H1 (cell line): Measurements from ENCODE around the gene TP73. TPM values are rescaled to one million over a fixed set of nuclear protein-coding genes. Genes with fewer than 3 reads are reported as not detected.

Experiments used
- CTCF ChIA-PET: fragments of 300-600 bp; sonication (Branson Sonifier 250); formaldehyde crosslinking; loops from one replicate; lab custom pipeline; 2021; ENCODE audit not compliant: partially characterized antibody; lab: Charles Lee
- POLR2A ChIA-PET: fragments of 300-600 bp; sonication (Branson Sonifier 250); formaldehyde crosslinking; loops from one replicate; lab custom pipeline; 2021; ENCODE audit warnings: inconsistent platforms; ENCODE audit not compliant: partially characterized antibody; lab: Charles Lee
- DNase-seq, 2 experiments: peaks; one replicate each; pipeline versions ENCODE4 v3.0.0 to v3.0.0-alpha.2; 2010 to 2022; ENCODE audit warnings: low spot score in 2 of 2, low read depth in 1 of 2, mixed read lengths in 1 of 2
- FAIRE-seq: peaks from 2 replicates; lab custom pipeline; 2011; peaks lifted over from hg19 to GRCh38; lab: Jason Lieb, UNC
- H2AFZ ChIP-seq: 2 replicates; pipeline ENCODE4 v1.8.1; 2012; ENCODE audit warnings: low read length, inconsistent platforms
- H2AK5ac ChIP-seq: 2 replicates; pipeline ENCODE4 v1.6.1; 2013; ENCODE audit warnings: low read depth, low read length
- H2BK120ac ChIP-seq: replicated peaks from 2 replicates; pipeline ENCODE3; 2013; ENCODE audit warnings: low read depth, low read length, inconsistent platforms
- H2BK12ac ChIP-seq: 2 replicates; pipeline ENCODE4 v1.6.1; 2013; ENCODE audit warnings: low read depth, low read length
- H2BK15ac ChIP-seq: 2 replicates; pipeline ENCODE4 v1.6.1; 2013; ENCODE audit warnings: low read length
- H2BK20ac ChIP-seq: 2 replicates; pipeline ENCODE4 v1.6.1; 2013; ENCODE audit warnings: low read length
- H2BK5ac ChIP-seq: 2 replicates; pipeline ENCODE4 v1.6.1; 2013; ENCODE audit warnings: low read depth, low read length
- H3K14ac ChIP-seq: 2 replicates; pipeline ENCODE4 v1.6.1; 2013; ENCODE audit warnings: inconsistent platforms; ENCODE audit not compliant: insufficient read length
- H3K18ac ChIP-seq: 2 replicates; pipeline ENCODE4 v1.6.1; 2013; ENCODE audit warnings: low read length; ENCODE audit errors: extremely low read depth
- H3K23ac ChIP-seq: 2 replicates; pipeline ENCODE4 v1.6.1; 2013; ENCODE audit warnings: inconsistent platforms; ENCODE audit not compliant: insufficient read length
- H3K23me2 ChIP-seq: 2 replicates; pipeline ENCODE4 v1.6.1; 2013; ENCODE audit warnings: low read depth, low read length
- H3K27ac ChIP-seq: 2 replicates; pipeline ENCODE4 v1.6.1; 2011; ENCODE audit warnings: low read depth, low read length, inconsistent platforms
- H3K27me3 ChIP-seq, 4 experiments: replicated peaks in 1 of 4; 1 replicate in 1 of 4; 2 replicates in 3 of 4; pipeline versions ENCODE4 v1.6.1 to v1.8.1; 2011 to 2013; ENCODE audit warnings: low read length in 3 of 4, mild to moderate bottlenecking in 3 of 4, inconsistent platforms in 2 of 4, mixed read lengths in 2 of 4, moderate library complexity in 1 of 4; ENCODE audit not compliant: control insufficient read depth in 3 of 4, insufficient read depth in 3 of 4; ENCODE audit errors: extremely low read depth in 1 of 4
- H3K36me3 ChIP-seq, 4 experiments: 2 replicates each; pipeline versions ENCODE4 v1.6.1 to v1.8.1; 2011 to 2013; ENCODE audit warnings: mild to moderate bottlenecking in 4 of 4, low read length in 3 of 4, moderate library complexity in 2 of 4, control low read depth in 1 of 4, inconsistent platforms in 1 of 4; ENCODE audit not compliant: insufficient read depth in 4 of 4, control insufficient read depth in 2 of 4
- H3K4ac ChIP-seq: replicated peaks from 2 replicates; pipeline ENCODE3; 2013; ENCODE audit warnings: low read length, low read depth, mixed read lengths, inconsistent platforms; ENCODE audit not compliant: insufficient read length
- H3K4me1 ChIP-seq, 4 experiments: replicated peaks in 1 of 4; 1 replicate in 1 of 4; 2 replicates in 3 of 4; pipeline versions ENCODE4 v1.6.1 to v1.8.1; 2011 to 2013; ENCODE audit warnings: low read length in 3 of 4, inconsistent platforms in 2 of 4, mixed read lengths in 1 of 4; ENCODE audit not compliant: insufficient read depth in 4 of 4, control insufficient read depth in 3 of 4
- H3K4me2 ChIP-seq, 2 experiments: 2 replicates each; pipeline versions ENCODE4 v1.6.1 to v1.8.1; 2011 to 2013; ENCODE audit warnings: low read depth in 2 of 2, low read length in 2 of 2, control low read depth in 1 of 2, inconsistent platforms in 1 of 2, mild to moderate bottlenecking in 1 of 2; ENCODE audit not compliant: insufficient read depth in 1 of 2
- H3K4me3 ChIP-seq, 4 experiments: fragments of 200-600, 300-600 bp in 1 of 4; sonication (generic), shearing (Covaris generic), sonication (Bioruptor Twin) in 1 of 4; 2 replicates each; pipeline versions ENCODE4 v1.5.1 to v1.8.1; 2011 to 2016; ENCODE audit warnings: low read length in 4 of 4, low read depth in 3 of 4, control low read depth in 2 of 4, inconsistent platforms in 2 of 4, mild to moderate bottlenecking in 2 of 4, mixed read lengths in 1 of 4, moderate library complexity in 1 of 4; ENCODE audit not compliant: insufficient read depth in 2 of 4; ENCODE audit errors: extremely low read depth in 1 of 4
- H3K56ac ChIP-seq: replicated peaks from 2 replicates; pipeline ENCODE3; 2013; ENCODE audit warnings: low read depth, mild to moderate bottlenecking, mixed read lengths, low read length, inconsistent platforms; ENCODE audit not compliant: insufficient read length
- H3K79me1 ChIP-seq: 2 replicates; pipeline ENCODE4 v1.6.1; 2013; ENCODE audit warnings: low read depth, low read length, control low read depth
- H3K79me2 ChIP-seq, 2 experiments: 2 replicates each; pipeline versions ENCODE4 v1.6.1 to v1.8.1; 2012 to 2013; ENCODE audit warnings: low read length in 2 of 2, mild to moderate bottlenecking in 2 of 2, inconsistent platforms in 1 of 2; ENCODE audit not compliant: insufficient read depth in 2 of 2, control insufficient read depth in 1 of 2
- H3K9ac ChIP-seq, 4 experiments: replicated peaks in 1 of 4; 1 replicate in 1 of 4; 2 replicates in 3 of 4; pipeline versions ENCODE4 v1.6.1 to v1.8.1; 2011 to 2013; ENCODE audit warnings: low read depth in 3 of 4, low read length in 3 of 4, control low read depth in 2 of 4, mild to moderate bottlenecking in 2 of 4, moderate library complexity in 2 of 4, inconsistent platforms in 1 of 4; ENCODE audit errors: extremely low read depth in 1 of 4
- H3K9me3 ChIP-seq, 2 experiments: 2 replicates each; pipeline versions ENCODE4 v1.6.1 to v1.8.1; 2012 to 2013; ENCODE audit warnings: mild to moderate bottlenecking in 2 of 2, moderate library complexity in 2 of 2, control low read depth in 1 of 2, inconsistent platforms in 1 of 2, low read depth in 1 of 2, low read length in 1 of 2, mixed read lengths in 1 of 2; ENCODE audit not compliant: insufficient read depth in 2 of 2
- H4K20me1 ChIP-seq, 2 experiments: replicated peaks in 1 of 2; 2 replicates each; pipeline versions ENCODE3 to v1.8.1; 2011 to 2013; ENCODE audit warnings: inconsistent platforms in 2 of 2, low read length in 2 of 2, mild to moderate bottlenecking in 1 of 2; ENCODE audit not compliant: insufficient read depth in 2 of 2, control insufficient read depth in 1 of 2
- H4K5ac ChIP-seq: 2 replicates; pipeline ENCODE4 v1.6.1; 2013; ENCODE audit warnings: low read length, low read depth, mixed read lengths, inconsistent platforms; ENCODE audit not compliant: insufficient read length
- H4K8ac ChIP-seq: 2 replicates; pipeline ENCODE4 v1.8.0; 2013; ENCODE audit warnings: mild to moderate bottlenecking, moderate library complexity, low read length, inconsistent platforms; ENCODE audit not compliant: insufficient read depth; ENCODE audit errors: extremely low read depth
- H4K91ac ChIP-seq: replicated peaks from 2 replicates; pipeline ENCODE3; 2013; ENCODE audit warnings: low read length, mixed read lengths, inconsistent platforms; ENCODE audit not compliant: insufficient read length
- BCL11A ChIP-seq, 2 experiments: IDR thresholded peaks; one replicate each; pipeline ENCODE4 v1.6.1; 2011; ENCODE audit warnings: low read depth in 2 of 2, low read length in 2 of 2, mild to moderate bottlenecking in 2 of 2
- CBX5 ChIP-seq: fragments of 300-800, 300-1000 bp; sonication (generic); IDR thresholded peaks from 2 replicates; pipeline ENCODE4 v1.7.1; 2016; ENCODE audit warnings: antibody characterized with exemption, low read length, low read depth
- CHD2 ChIP-seq: IDR thresholded peaks from 2 replicates; pipeline ENCODE4 v1.6.1; 2012; ENCODE audit warnings: low read length, improper control_type of control experiment
- EP300 ChIP-seq, 2 experiments: IDR thresholded peaks; 1 replicate in 1 of 2; 2 replicates in 1 of 2; pipeline ENCODE4 v1.6.1; 2011 to 2012; ENCODE audit warnings: low read depth in 2 of 2, low read length in 2 of 2, mild to moderate bottlenecking in 2 of 2, borderline replicate concordance in 1 of 2, inconsistent platforms in 1 of 2, moderate library complexity in 1 of 2
- KDM1A ChIP-seq: fragments of 200-600, 300-600 bp; sonication (generic); IDR thresholded peaks from 2 replicates; pipeline ENCODE4 v1.7.1; 2016; ENCODE audit warnings: mild to moderate bottlenecking, low read length, borderline replicate concordance
- PHF8 ChIP-seq: fragments of 200-600 bp; sonication (generic); conservative IDR thresholded peaks from 2 replicates; pipeline ENCODE4 v1.7.1; 2012; ENCODE audit warnings: low read depth, mild to moderate bottlenecking, inconsistent platforms, low read length, moderate library complexity
- SIRT6 ChIP-seq: IDR thresholded peaks from one replicate; pipeline ENCODE4 v1.7.1; 2012; ENCODE audit warnings: low read length, inconsistent platforms
- TAF1 ChIP-seq: IDR thresholded peaks from 2 replicates; pipeline ENCODE4 v1.6.1; 2011; ENCODE audit warnings: mild to moderate bottlenecking, low read depth, low read length
- WGBS, 2 experiments: shearing (Covaris generic) in 1 of 2; methylation state at CpG; one replicate each; pipeline versions ENCODE4 v1.1.6 to v1.1.7; 2013 to 2015; ENCODE audit warnings: low lambda C conversion rate in 2 of 2, mixed read lengths in 2 of 2, inconsistent platforms in 1 of 2, low coverage in 1 of 2, missing lambda C conversion rate in 1 of 2; ENCODE audit not compliant: insufficient replicate concordance in 2 of 2, insufficient coverage in 1 of 2, insufficient read length in 1 of 2; ENCODE audit errors: extremely low coverage in 1 of 2, missing lambda C conversion rate in 1 of 2; 5-methylcytosine and 5-hydroxymethylcytosine counted together
- polyA plus RNA-seq, 7 experiments: library from polyadenylated mRNA; depleted of rRNA in 3 of 7; stranded (reverse) in 5 of 7; unstranded in 2 of 7; fragments of >200 nt in 5 of 7; fragments of 200-250 nt in 2 of 7; gene quantifications; 1 replicate in 5 of 7; 2 replicates in 1 of 7; 4 replicates in 1 of 7; pipeline versions ENCODE4 v1.2.1 to v1.2.3, GENCODE V29; 2011 to 2013; ENCODE audit warnings: missing spikeins in 2 of 7, mixed read lengths in 2 of 7
- total RNA-seq: library from RNA; stranded (reverse); fragmentation: NEBNext Ultra II Directional; extraction: Animal tissue kit (Norgen Biotek cat#: 25700); gene quantifications from 2 replicates; pipeline ENCODE4 v1.2.1, GENCODE V29; 2021

The TP73 gene
- total and polyA plus RNA-seq, 2 of the 8 experiments (the other 6 are each of a cell fraction or from before 2014, with no cell fraction given) = 2.6 to 3.1 TPM

GRCh38 chr1:3730543-3731247 lies 78.4 kb downstream of the TP73 start:
- 94% methylated on average over 25 of the region's 25 CpGs; no CpG with 5 or more reads in 1 of the 2 experiments for WGBS, 2 experiments
- H3K4me2 ChIP-seq = no peak overlapping the region
- no peaks in the 10 kb centered on the region for H3K79me2 ChIP-seq
- peak overlapping the region; percentile 51 for H4K8ac ChIP-seq
- no peak overlapping the region for H3K56ac ChIP-seq
- H3K4ac ChIP-seq = no peak overlapping the region
- H4K20me1 ChIP-seq = peaks cover 0 to 7% of the 10 kb centered on the region in 2 experiments
- CTCF ChIA-PET = interaction anchor here (0.8 to 2.2 kb wide), 6 partner anchors 9 to 1556 kb away, joined by 3 to 7 read pairs (median 4); no protein-coding TSS in a partner anchor
- POLR2A ChIA-PET = interaction anchor here (0.6 kb wide), 1 partner anchor 137 kb away, joined by 3 read pairs; no protein-coding TSS in a partner anchor
- no peak overlapping the region for H2AK5ac ChIP-seq
- no peak overlapping the region for H2BK20ac ChIP-seq
- H4K91ac ChIP-seq = no peak overlapping the region
- no peak overlapping the region for H3K4me3 ChIP-seq
- peaks cover 11% of the 10 kb centered on the region; the same call in 1 of the 2 replicates for H3K23me2 ChIP-seq
- no peak overlapping the region for H3K18ac ChIP-seq
- no peak overlapping the region for H3K14ac ChIP-seq
- H2AFZ ChIP-seq = no peak overlapping the region
- H3K79me1 ChIP-seq = no peaks in the 10 kb centered on the region
- peaks cover 0 to 19% (median 13%) of the 10 kb centered on the region in 4 experiments; a peak in 5 of 7 replicates for H3K4me1 ChIP-seq
- H2BK15ac ChIP-seq = no peak overlapping the region
- no peak for DNase-seq
- no peaks in the 10 kb centered on the region for H3K9me3 ChIP-seq
- H4K5ac ChIP-seq = no peak overlapping the region
- H2BK12ac ChIP-seq = no peak overlapping the region
- no peak for FAIRE-seq
- H2BK120ac ChIP-seq = no peak overlapping the region
- no peak overlapping the region for H3K23ac ChIP-seq
- no peak for TF ChIP-seq TAF1
- no peak for TF ChIP-seq PHF8
- TF ChIP-seq CHD2 = no peak
- no peak for TF ChIP-seq CBX5
- no peak for TF ChIP-seq EP300 (IDR thresholded peaks at IDR 0.05; ENCODE audit: borderline replicate concordance in 1 of 2, low read depth in 2 of 2, low read length in 2 of 2)
- TF ChIP-seq KDM1A = no peak
- no peak for TF ChIP-seq BCL11A (IDR thresholded peaks at IDR 0.05; ENCODE audit: low read depth in 2 of 2, low read length in 2 of 2)
- no peak for TF ChIP-seq SIRT6
- no peaks in the 10 kb centered on the region; a peak in 3 of 7 replicates for H3K27me3 ChIP-seq
- H3K9ac ChIP-seq = no peak overlapping the region
- no peak overlapping the region for H3K27ac ChIP-seq
- H3K36me3 ChIP-seq = peaks cover 0 to 1% (median 0%) of the 10 kb centered on the region in 4 experiments; a peak in 2 of 8 replicates
- no peak overlapping the region for H2BK5ac ChIP-seq
